ENCODE results near the gene PAPLN. TPM values are rescaled to one million over a fixed set of nuclear protein-coding genes. Genes with fewer than 3 reads are reported as not detected.

PAPLN gene
- total RNA-seq, 2 donors from 2014 or later: 9.6 to 13.5 TPM

DNA sequence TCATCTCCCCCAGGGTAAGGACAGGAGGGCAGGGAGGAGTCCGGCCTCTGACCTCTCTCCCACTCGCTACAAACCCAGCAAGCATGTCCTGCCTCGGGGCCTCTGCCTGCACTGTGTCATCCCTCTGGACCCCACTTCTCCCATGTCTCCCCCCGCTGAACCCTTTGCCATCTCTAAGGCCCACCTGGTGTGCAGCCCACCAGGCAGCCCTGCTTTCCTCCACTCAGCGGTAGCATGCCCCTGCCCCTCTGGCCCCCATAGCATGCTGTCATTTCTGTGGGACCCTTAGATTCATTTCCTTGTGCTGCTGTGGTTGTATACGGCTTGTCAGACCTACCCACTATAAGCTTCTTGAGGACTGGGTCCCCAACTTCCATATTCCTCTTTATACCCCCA lies 17.7 kb downstream of the PAPLN start:
- TF ChIP-seq CTCF (IDR thresholded peaks at IDR 0.05) (no peak), POLR2A (IDR thresholded peaks at IDR 0.05) (no peak)

GRCh38 chr14:73255693-73256225 lies 18.5 kb downstream of the PAPLN start:
- Histone ChIP-seq H3K4me3 (no peak overlapping the region), H3K27me3 (no peaks in the 10 kb centered on the region), H3K27ac (no peak overlapping the region), H3K9me3 (no peaks in the 10 kb centered on the region), H3K36me3 (replicated peaks in 1 of 2; ENCODE audit: insufficient read depth in 1 of 2, low read depth in 2 of 2) (no peaks in the 10 kb centered on the region), H3K4me1 (no peaks in the 10 kb centered on the region)
- TF ChIP-seq CTCF (IDR thresholded peaks at IDR 0.05) (no peak), POLR2A (IDR thresholded peaks at IDR 0.05) (no peak)
- intact Hi-C loops (cut with DNase I): no loop called here
- DNase-seq (no peak), ATAC-seq (no peak)
- WGBS, 2 donors: 59 to 64% methylated on average over 6 to 9 of the region's 9 CpGs

More for the DNA sequence above, 17.7 kb downstream of the PAPLN start:
- WGBS, 2 donors: 87 to 92% methylated on average over 4 to 5 of the region's 6 CpGs
- H3K4me1 ChIP-seq: no peaks in the 10 kb centered on the region
- H3K4me3 ChIP-seq: no peak overlapping the region
- no peaks in the 10 kb centered on the region for H3K9me3 ChIP-seq
- H3K27ac ChIP-seq: no peak overlapping the region
- H3K36me3 ChIP-seq (replicated peaks in 1 of 2; ENCODE audit: insufficient read depth in 1 of 2, low read depth in 2 of 2): no peaks in the 10 kb centered on the region
- intact Hi-C loops (cut with DNase I): no loop called here
- ATAC-seq (no peak), DNase-seq (no peak)
- no peaks in the 10 kb centered on the region for H3K27me3 ChIP-seq

DNA sequence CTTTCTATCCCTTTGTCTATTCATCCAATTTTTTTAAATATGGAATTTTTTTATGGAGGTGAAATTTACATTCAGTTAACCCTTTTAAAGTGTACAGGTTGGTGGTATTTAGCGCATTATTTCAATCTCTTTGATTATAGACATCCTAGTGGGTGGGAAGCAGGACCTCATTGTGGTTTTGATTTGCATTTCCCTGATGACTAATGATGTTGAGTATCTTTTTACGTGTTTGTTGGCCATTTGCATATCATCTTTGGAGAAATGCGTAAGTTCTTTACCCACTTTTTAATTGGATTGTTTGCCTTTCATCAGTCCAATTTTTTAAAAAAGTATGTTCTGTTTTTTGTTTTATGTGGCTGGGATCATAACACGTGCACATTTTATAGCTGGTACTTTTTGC lies 20.8 kb downstream of the PAPLN start:
- H3K36me3 ChIP-seq (replicated peaks in 1 of 2; ENCODE audit: insufficient read depth in 1 of 2, low read depth in 2 of 2): no peaks in the 10 kb centered on the region
- 78 to 82% methylated on average over 4 of the region's 4 CpGs for WGBS, 2 donors
- no peak for DNase-seq

DNA sequence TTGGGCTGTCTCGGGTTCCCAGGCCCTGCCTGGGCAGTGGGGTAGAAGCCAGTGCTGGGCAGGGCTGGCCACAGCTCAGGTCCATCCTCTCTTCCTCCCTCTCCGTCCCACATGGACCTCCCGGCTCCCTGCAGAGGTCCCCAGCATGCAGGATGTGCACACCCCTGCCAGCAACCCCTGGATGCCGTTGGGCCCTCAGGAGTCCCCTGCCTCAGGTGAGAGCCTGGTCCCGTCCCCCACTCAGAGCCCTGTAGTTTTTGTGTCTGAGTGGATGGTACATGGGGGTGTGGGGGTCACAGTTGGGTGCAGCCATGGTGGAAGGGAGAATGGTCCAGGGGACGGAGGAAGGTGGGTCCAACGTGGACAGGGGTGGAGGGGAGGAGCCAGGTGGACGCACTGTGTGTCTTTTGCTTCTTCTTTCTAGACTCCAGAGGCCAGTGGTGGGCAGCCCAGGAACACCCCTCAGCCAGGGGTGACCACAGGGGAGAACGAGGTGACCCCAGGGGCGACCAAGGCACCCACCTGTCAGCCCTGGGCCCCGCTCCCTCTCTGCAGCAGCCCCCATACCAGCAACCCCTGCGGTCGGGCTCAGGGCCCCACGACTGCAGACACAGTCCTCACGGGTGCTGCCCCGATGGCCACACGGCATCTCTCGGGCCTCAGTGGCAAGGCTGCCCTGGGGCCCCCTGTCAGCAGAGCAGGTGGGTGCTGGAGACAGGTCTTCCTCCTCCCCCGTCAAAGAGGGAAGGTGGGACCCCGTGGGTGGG lies 21.7 kb downstream of the PAPLN start:
- Histone ChIP-seq H3K27me3 (no peaks in the 10 kb centered on the region), H3K9me3 (no peaks in the 10 kb centered on the region), H3K36me3 (replicated peaks in 1 of 2; ENCODE audit: insufficient read depth in 1 of 2, low read depth in 2 of 2) (no peaks in the 10 kb centered on the region), H3K4me3 (no peak overlapping the region), H3K4me1 (no peaks in the 10 kb centered on the region), H3K27ac (no peak overlapping the region)
- intact Hi-C loops (cut with DNase I): no loop called here
- no peak for DNase-seq
- no peak for ATAC-seq
- TF ChIP-seq CTCF (IDR thresholded peaks at IDR 0.05) (no peak), POLR2A (IDR thresholded peaks at IDR 0.05) (no peak)
- WGBS, 2 donors: 79 to 89% methylated on average over 5 to 20 of the region's 20 CpGs

More for the DNA sequence above, 20.8 kb downstream of the PAPLN start:
- Histone ChIP-seq H3K4me1 (no peaks in the 10 kb centered on the region), H3K27ac (no peak overlapping the region), H3K4me3 (no peak overlapping the region), H3K27me3 (no peaks in the 10 kb centered on the region), H3K9me3 (no peaks in the 10 kb centered on the region)
- TF ChIP-seq POLR2A (IDR thresholded peaks at IDR 0.05) (no peak), CTCF (IDR thresholded peaks at IDR 0.05) (no peak)
- intact Hi-C loops (cut with DNase I): no loop called here
- ATAC-seq: no peak

- Histone ChIP-seq H3K4me1 (no peaks in the 10 kb centered on the region), H3K27ac (no peak overlapping the region), H3K36me3 (replicated peaks in 1 of 2; ENCODE audit: insufficient read depth in 1 of 2, low read depth in 2 of 2) (no peaks in the 10 kb centered on the region), H3K9me3 (no peaks in the 10 kb centered on the region), H3K27me3 (no peaks in the 10 kb centered on the region), H3K4me3 (no peak overlapping the region)
- no peak for ATAC-seq
- TF ChIP-seq POLR2A (IDR thresholded peaks at IDR 0.05): no peak
- TF ChIP-seq CTCF (IDR thresholded peaks at IDR 0.05): no peak
- no peak for DNase-seq
- 70 to 75% methylated on average over 9 of the region's 9 CpGs for WGBS, 2 donors
- intact Hi-C loops (cut with DNase I): no loop called here
These were observed 22.5 kb downstream of the PAPLN start for GRCh38 chr14:73259837-73260236.
